Measurements from ENCODE around the gene FAM241B.

Gene FAM241B, protein sequence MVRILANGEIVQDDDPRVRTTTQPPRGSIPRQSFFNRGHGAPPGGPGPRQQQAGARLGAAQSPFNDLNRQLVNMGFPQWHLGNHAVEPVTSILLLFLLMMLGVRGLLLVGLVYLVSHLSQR

DNA sequence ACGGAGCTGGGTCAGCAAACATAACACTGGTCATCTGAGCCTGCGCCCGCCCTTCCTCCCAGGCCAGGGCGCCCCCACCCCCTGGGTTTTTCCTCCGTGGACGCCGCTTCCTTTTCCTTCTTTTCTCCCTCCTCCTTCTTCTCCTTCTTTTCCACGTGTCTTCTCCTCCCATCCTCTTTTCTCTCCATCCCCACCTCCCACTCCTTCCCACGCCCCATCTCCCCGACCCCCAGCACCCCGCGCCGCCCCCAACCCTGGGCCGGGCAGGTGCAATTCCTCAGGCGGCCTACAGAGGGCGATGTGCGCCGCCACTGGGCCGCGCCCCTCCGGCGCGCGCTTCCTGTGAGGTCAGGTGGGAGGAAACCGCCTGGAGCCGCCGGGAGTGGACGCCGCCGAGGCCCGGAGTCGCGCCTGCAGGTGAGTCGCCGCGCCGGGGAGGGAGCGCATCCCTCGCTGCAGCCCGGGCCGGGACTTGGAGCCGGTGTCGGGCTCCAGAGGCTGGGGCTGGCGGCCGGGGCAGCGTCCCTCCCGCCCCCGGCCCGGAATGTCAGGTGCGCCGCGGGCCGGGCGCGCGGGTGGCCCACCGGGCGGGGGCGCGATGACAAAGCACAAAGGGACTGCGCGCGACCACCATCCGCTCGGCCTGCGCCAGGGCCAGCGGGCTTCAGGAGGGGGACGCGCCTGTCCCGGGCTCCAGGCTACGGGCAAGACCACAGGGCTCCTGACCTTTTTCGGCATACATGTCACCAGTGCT, at the start of gene FAM241B:
TSS of gene FAM241B (plus strand) at position 351 of the 754 bp plus-strand sequence. CDS start 1,497 bp downstream, outside the sequence.
- peak; percentile 71 for DNase-seq

- DNase-seq = no peak
Observed at GRCh38 chr10:69580435-69580834, 49.6 kb upstream of the FAM241B start.

DNA sequence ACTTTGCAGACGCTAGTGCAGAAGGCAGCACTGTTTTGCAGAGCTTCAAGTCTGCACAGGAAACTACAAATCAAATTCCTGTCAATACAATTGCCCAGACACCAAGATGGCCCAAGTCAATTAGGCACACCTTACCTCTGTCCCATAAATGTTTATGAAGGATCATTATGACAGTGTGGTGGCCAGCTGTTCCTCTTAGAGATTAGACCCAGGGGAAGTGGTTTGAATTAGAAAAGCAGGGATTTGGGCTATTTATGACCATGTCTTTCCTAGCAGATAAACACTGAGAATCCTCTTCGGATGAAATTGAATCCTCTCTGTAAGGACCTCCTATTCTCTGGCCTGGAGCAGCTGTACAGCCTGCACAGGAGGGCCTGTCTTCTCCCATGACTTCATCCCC, 46.9 kb upstream of the FAM241B start:
- no peak for DNase-seq

- no peak for DNase-seq
Observed at GRCh38 chr10:69584624-69585023, 45.4 kb upstream of the FAM241B start.

GRCh38 chr10:69588358-69588757, 41.7 kb upstream of the FAM241B start:
- DNase-seq = no peak

- DNase-seq = no peak
Observed at GRCh38 chr10:69600761-69601330, 29.2 kb upstream of the FAM241B start.

DNA sequence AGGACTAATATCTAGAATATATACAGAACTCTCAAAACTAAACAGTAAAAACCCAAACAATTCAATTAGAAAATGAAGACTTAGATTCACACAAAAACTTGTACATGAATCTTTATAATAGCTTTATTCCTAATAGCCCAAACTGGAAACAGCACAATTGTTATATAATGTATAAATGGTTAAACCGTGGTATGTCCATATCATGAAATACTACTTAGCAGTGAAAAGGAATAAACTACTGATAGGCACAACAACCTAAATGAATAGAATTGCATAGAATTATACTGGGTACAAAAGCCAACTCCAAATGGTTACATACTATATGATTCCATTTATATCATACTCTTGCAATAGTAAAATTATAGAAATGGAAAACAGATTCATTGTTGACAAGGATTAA, 21.0 kb upstream of the FAM241B start:
- DNase-seq = no peak

- no peak for DNase-seq
Observed at GRCh38 chr10:69612760-69613159, 17.3 kb upstream of the FAM241B start.

DNA sequence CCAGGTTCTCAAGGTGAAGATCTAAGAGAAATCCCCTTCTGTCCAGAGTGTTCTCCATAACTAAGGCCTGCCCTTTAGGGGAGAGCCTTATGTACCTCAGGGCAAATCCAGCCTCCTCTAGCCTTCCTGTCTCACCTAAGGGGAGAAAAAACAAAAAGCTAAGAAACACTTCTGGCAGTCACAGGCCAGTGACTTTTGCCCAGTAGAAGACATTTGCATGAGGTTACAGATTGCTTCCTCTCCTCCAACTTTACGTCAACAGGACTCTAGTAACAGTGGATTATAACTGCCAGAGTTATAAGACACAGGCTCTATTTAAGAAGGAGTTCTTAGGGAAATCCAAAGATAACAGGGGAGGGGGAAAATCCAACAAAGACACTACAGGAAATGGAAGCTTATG, 15.9 kb upstream of the FAM241B start:
- DNase-seq = no peak

DNA sequence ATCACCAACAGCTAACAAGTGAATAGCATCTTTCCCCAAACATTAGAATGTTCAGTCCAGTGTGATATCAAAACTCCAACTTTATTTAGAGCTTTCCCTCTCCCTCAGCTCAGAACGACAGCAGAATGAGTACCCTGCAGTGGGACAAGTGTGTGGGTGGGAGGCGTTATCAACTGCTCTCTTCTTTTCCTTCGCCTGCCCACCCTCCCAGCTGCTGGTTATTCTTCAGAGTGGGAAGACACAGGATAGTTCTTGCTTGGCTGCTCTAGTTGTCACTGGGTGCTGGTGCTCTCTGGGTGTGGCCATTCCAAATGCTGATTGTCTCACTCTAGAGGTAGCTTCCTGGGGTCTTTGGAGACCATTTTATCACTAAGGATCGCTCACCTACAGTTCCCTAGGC, 13.7 kb upstream of the FAM241B start:
- DNase-seq = no peak

DNA sequence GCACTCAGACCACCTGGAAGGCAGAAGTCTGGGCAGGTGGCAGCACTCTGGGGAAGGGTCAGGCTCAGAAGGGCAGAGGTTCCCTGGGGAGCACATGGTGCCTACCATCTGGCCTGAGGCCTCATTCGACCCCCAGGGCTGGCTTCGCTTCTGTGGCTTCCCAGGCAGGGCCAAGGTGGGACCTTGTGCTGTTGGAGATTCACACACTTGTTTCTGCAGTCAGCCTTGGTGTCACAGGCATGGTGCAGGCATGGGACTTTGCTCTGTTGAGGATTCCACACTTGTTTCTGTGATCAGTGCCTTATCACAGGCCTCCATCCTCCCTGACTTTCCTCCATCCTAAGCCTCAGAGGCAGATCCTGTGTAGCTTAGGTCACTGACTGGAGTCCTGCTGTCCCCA, 11.3 kb upstream of the FAM241B start:
- no peak for DNase-seq

- no peak for DNase-seq
Observed at GRCh38 chr10:69619626-69620025, 10.4 kb upstream of the FAM241B start.

DNA sequence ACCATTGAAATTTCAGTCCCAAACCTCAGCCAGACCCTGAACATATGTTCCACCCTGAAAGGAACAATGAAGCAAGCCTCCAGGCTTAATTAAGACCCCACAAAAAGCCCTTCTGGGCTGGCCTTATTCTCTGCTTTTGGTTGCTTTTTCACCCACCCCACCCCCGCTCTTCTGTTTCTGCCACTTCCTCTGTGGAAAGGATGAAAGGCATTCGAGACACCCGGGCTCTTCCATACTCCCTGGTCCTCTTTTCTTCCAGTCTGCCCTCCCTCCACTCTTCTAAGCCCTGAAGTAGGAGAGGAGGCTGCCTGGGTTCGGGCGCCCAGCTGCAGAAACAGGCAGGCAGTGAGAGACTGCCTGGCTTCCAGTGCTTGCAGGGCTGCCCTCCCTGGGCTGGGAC, 9.4 kb upstream of the FAM241B start:
- DNase-seq = no peak

GRCh38 chr10:69624245-69624786, 5.7 kb upstream of the FAM241B start:
- no peak for DNase-seq

DNA sequence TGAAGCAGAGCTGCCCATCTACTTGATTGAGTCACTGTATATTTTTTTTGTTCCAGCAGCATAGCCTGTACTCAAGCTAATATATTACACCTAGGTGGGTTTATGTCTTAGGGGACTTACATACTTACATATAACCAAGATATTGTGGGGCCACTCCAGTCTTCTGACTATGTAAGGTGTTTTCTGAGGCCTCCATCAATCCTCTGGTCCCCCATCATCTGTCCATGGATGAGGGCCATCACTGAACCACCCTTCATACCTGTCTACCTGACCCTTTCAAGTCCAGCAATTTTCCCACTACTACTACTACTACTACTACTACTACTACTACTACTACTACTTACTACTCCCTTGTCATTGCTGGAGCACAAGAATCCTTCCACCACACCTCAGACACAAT, 3.2 kb upstream of the FAM241B start:
- DNase-seq = no peak

GRCh38 chr10:69628891-69629290, 1.2 kb upstream of the FAM241B start:
- DNase-seq = no peak

GRCh38 chr10:69629519-69629896, 539 bp upstream of the FAM241B start:
- no peak for DNase-seq

- DNase-seq = no peak
Observed at GRCh38 chr10:69630651-69631400, 779 bp downstream of the FAM241B start.

DNA sequence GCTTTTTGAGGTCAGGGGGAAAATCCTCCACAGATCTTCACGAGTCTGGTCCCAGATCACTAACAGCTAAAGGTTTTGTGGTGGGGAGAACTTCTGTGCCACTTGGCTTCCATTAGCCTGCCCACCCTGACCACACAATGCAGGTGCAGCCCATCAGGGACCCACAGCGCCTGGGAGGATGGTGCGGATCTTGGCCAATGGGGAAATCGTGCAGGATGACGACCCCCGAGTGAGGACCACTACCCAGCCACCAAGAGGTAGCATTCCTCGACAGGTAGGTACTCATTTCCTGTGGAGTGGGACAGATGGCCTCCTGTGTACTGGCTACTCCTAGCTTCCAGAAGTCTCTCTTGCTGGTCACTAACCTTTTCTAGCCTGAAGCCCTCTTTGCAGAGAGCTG, 1.5 kb downstream of the FAM241B start:
- DNase-seq = no peak

GRCh38 chr10:69632516-69633199, 2.6 kb downstream of the FAM241B start:
- no peak for DNase-seq

GRCh38 chr10:69633673-69634635, 3.9 kb downstream of the FAM241B start:
- no peak for DNase-seq
